Skeletal muscle tissue (tissue), 4 donors: Measurements from ENCODE around the gene SLC5A10. TPM values are rescaled to one million over a fixed set of nuclear protein-coding genes. Genes with fewer than 3 reads are reported as not detected.

Experiments
- H3K27ac ChIP-seq: one replicate; pipeline ENCODE4 v1.7.0; 2013; ENCODE audit warnings: mild to moderate bottlenecking, low read depth, low read length, inconsistent platforms
- H3K27me3 ChIP-seq, 3 donors: one replicate each; pipeline ENCODE4 v1.7.0; 2013; ENCODE audit warnings: low read length in 3 of 3; ENCODE audit not compliant: control insufficient read depth in 3 of 3, insufficient read depth in 3 of 3
- H3K36me3 ChIP-seq, 3 donors: one replicate each; pipeline ENCODE4 v1.7.0; 2013; ENCODE audit warnings: low read length in 3 of 3; ENCODE audit not compliant: control insufficient read depth in 3 of 3, insufficient read depth in 3 of 3
- H3K4me1 ChIP-seq, 3 donors: one replicate each; pipeline ENCODE4 v1.7.0; 2013; ENCODE audit warnings: low read length in 3 of 3, mild to moderate bottlenecking in 3 of 3; ENCODE audit not compliant: control insufficient read depth in 3 of 3, insufficient read depth in 3 of 3
- H3K4me3 ChIP-seq, 3 donors: one replicate each; pipeline ENCODE4 v1.7.0; 2013; ENCODE audit warnings: low read length in 3 of 3
- H3K9ac ChIP-seq, 3 donors: one replicate each; pipeline ENCODE4 v1.7.0; 2013; ENCODE audit warnings: low read length in 3 of 3, mild to moderate bottlenecking in 3 of 3, moderate library complexity in 2 of 3, low read depth in 1 of 3
- H3K9me3 ChIP-seq, 3 donors: one replicate each; pipeline ENCODE4 v1.7.0; 2013; ENCODE audit warnings: low read length in 3 of 3; ENCODE audit not compliant: control insufficient read depth in 3 of 3
- total RNA-seq: library from RNA; depleted of rRNA; stranded (reverse); fragments of >200 nt; gene quantifications from one replicate; pipeline ENCODE4 v1.2.3, GENCODE V29; 2014
- donor health status: Osteomylitis.

SLC5A10 gene
- total RNA-seq, 1 donor from 2014 or later: not detected

DNA sequence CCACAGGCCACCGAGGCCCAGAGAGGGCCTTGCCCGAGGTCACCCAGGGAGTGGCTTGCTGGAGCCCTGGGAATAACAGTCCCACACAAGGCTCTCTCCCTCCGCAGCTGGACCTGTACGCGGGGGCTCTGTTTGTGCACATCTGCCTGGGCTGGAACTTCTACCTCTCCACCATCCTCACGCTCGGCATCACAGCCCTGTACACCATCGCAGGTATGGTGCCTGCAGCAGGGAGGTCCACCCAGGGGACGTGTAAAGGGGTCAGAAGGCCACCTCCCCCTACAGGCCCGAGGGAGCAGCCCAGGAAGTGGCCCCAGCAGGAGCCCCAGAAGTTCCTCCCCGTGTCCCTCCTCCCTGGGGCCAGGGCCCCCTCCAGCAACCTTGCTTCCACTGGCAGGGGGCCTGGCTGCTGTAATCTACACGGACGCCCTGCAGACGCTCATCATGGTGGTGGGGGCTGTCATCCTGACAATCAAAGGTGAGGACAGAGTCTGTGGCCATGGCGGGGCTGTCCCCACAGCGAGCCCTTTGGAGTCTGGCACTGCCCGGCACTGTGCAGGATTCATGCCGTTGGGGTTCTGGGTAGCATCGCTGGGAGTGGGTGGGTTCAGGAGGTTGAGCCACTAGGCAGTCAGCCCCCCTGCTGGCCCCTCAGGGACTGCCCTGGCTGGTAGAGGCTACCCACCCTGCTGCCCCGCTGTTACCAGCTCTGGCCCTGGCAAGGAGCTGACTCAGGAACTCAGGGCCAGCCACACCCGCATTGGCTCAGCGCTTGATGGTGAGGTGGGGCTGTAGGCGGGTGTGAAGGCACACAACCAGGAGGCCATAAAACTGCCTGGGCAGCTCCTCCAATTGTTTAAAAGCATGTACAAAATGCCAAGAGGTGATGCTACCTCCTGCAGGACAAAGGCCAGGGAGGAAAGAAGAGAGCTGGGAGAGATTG, 17.3 kb downstream of the SLC5A10 start:
- H3K9ac ChIP-seq: peak overlapping the region in 1 of 3 donors; percentile 40
- H3K27ac ChIP-seq: no peak overlapping the region
- peaks cover 12 to 19% (median 17%) of the 10 kb centered on the region in 3 donors for H3K4me1 ChIP-seq
- no peaks in the 10 kb centered on the region for H3K9me3 ChIP-seq
- no peak overlapping the region for H3K4me3 ChIP-seq
- no peaks in the 10 kb centered on the region for H3K36me3 ChIP-seq
- no peaks in the 10 kb centered on the region for H3K27me3 ChIP-seq

DNA sequence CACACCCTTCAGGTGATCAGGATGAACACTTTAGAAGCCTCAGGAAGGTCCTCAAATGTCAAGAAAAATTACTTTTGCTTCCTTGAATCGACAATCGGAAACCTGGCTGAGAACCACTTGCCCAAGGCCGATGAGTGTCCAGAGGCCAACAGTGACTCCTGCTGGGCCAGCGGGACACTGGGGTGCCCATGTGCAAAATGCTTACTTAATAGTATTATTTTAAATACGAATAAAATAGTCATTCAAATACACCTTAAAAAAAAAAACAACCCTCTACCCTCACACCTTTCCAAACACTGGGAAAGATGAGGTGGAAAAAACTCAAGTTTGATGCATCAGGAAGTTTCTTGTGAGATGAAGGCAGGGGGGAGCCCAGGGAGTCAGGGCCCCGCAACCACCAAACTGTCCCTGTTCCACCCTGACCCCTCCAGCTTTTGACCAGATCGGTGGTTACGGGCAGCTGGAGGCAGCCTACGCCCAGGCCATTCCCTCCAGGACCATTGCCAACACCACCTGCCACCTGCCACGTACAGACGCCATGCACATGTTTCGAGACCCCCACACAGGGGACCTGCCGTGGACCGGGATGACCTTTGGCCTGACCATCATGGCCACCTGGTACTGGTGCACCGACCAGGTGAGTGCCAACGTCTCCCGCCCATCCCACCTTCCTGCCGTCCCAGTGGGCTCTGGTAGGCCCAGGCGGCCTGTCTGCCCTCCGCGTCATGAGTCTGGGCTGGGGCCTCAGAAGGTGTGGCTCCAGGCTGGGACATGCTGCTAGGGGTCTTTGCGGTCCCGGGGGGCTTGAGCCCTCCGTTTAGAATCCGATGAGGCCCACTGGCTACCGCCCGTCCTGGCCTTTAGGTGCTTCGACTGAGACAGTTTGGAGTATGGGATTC, 18.9 kb downstream of the SLC5A10 start:
- Histone ChIP-seq H3K9ac (no peak overlapping the region), H3K36me3 (no peaks in the 10 kb centered on the region), H3K4me3 (no peak overlapping the region), H3K9me3 (no peaks in the 10 kb centered on the region), H3K4me1 (peaks cover 12 to 19% (median 17%) of the 10 kb centered on the region in 3 donors), H3K27me3 (no peaks in the 10 kb centered on the region), H3K27ac (no peak overlapping the region)

DNA sequence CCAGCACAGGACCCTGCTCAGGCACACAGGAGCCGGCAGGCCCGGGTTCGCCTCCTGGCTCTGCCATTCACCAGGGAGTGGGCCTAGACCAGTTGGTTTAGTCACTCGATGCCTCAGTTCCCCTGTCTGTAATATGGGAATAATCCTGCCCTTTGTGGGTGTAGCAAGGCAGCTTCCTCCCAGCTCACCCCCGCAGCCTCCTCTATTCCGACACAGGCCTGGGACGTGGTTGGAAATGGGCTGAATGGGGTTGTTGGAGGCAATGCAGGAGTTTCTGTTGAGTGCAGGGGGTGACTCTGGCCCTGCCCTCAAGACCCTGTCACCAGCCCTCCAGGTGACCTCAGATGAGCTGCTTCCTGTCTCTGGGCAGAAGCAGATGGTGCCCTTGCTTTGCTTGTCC, 19.8 kb downstream of the SLC5A10 start:
- no peaks in the 10 kb centered on the region for H3K36me3 ChIP-seq
- H3K27ac ChIP-seq: no peak overlapping the region
- no peak overlapping the region for H3K9ac ChIP-seq
- H3K9me3 ChIP-seq: no peaks in the 10 kb centered on the region
- H3K27me3 ChIP-seq: no peaks in the 10 kb centered on the region
- H3K4me1 ChIP-seq: peaks cover 12 to 19% (median 15%) of the 10 kb centered on the region in 3 donors
- H3K4me3 ChIP-seq: no peak overlapping the region

DNA sequence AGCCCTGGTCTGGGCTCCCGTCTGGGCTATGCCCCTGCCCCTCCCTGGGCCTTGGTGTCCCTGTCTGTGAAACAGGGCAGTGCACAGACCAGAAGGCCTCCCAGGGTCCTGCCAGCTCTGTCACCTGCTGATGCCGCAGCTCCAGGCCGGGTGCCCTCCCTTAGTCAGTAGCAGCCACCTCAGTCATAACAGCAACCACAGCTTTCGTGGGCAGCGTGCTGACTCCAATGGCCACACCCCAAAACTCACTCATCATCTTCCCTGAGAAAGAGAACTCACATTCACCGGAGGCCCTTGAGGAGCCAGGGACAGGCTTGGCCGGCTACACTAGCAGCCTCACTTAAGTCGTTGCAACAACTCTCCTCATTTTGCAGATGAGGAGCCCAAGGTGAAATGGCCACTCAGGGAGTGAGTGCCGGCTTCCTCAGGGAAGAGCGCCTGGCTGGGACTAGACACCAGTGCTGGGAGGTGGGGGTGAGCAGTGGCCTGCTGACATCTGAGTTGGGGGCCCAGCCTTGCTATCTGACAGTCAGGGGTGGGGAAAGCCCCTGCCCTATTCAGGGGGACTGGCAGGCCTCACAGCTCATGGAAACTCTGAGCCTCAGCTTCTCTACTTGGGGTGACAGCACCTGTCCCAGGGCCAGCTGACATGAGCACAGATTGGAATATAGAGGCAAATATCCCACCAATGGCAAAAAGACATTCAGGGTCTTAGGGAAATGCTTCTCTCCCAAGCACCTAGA, 22.6 kb downstream of the SLC5A10 start:
- H3K4me1 ChIP-seq: no peaks in the 10 kb centered on the region
- H3K36me3 ChIP-seq: no peaks in the 10 kb centered on the region
- no peak overlapping the region for H3K4me3 ChIP-seq
- H3K27ac ChIP-seq: no peak overlapping the region
- H3K9me3 ChIP-seq: no peaks in the 10 kb centered on the region
- no peaks in the 10 kb centered on the region for H3K27me3 ChIP-seq
- no peak overlapping the region for H3K9ac ChIP-seq

DNA sequence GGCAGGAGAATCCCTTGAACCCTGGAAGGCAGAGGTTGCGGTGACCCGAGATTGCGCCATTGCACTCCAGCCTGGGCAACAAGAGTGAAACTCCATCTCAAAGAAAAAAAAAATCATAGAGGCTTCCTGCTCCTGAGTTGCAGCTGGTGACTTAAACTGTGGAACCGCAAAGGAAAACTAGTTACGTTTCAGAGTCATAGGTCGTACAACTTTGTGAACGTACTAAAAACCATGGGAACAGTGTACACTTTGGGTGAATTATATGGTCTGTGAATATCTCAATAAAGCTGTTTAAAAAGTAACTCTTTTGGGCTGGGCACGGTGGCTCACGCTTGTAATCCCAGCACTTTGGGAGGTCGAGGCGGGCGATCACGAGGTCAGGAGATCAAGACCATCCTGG, 23.6 kb downstream of the SLC5A10 start:
- no peaks in the 10 kb centered on the region for H3K4me1 ChIP-seq
- H3K9ac ChIP-seq: no peak overlapping the region
- no peak overlapping the region for H3K27ac ChIP-seq
- no peaks in the 10 kb centered on the region for H3K36me3 ChIP-seq
- H3K9me3 ChIP-seq: no peaks in the 10 kb centered on the region
- no peak overlapping the region for H3K4me3 ChIP-seq
- no peaks in the 10 kb centered on the region for H3K27me3 ChIP-seq

DNA sequence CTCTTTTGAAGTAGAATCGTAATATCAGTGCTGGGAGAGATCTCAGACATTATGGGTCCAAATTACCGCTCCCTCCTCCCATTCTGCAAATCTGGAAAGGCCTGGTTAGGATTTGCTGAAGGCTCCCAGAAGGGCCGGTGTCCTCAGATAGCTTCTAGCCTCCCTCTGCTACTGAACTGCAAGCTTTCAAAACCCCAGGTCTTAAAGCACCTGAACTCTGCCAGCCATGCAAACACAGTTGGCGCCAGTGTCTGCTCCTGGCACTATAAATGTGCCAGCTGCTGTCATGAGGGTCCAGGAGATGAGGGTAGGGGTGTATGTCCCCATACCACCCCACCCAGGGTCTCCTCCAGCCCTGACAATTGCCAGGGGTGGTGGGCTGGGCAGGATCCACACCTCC, 24.2 kb downstream of the SLC5A10 start:
- no peaks in the 10 kb centered on the region for H3K4me1 ChIP-seq
- H3K27ac ChIP-seq: no peak overlapping the region
- no peaks in the 10 kb centered on the region for H3K9me3 ChIP-seq
- no peaks in the 10 kb centered on the region for H3K27me3 ChIP-seq
- H3K4me3 ChIP-seq: no peak overlapping the region
- no peak overlapping the region for H3K9ac ChIP-seq
- H3K36me3 ChIP-seq: no peaks in the 10 kb centered on the region

DNA sequence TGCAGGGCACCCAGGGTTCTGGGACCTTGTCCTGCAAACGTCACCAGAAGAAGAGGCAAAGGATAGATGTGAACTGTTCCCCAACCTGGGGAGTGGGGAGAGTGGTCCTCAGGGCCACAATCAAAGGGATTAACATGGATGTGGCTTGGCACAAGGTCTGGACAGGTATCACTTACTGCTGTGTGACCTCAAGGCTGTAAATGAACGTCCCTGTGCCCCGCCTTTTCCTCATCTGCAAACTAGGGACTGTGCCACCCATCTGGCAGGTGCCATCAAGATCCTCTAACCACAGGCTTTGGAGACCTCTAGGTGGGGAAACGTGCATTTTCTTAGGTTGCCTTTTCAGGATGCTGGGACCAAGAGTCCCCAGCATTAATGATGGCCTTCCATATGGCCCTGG, 25.1 kb downstream of the SLC5A10 start:
- H3K9me3 ChIP-seq: no peaks in the 10 kb centered on the region
- no peak overlapping the region for H3K9ac ChIP-seq
- H3K27ac ChIP-seq: no peak overlapping the region
- no peaks in the 10 kb centered on the region for H3K4me1 ChIP-seq
- H3K27me3 ChIP-seq: no peaks in the 10 kb centered on the region
- no peaks in the 10 kb centered on the region for H3K36me3 ChIP-seq
- no peak overlapping the region for H3K4me3 ChIP-seq

DNA sequence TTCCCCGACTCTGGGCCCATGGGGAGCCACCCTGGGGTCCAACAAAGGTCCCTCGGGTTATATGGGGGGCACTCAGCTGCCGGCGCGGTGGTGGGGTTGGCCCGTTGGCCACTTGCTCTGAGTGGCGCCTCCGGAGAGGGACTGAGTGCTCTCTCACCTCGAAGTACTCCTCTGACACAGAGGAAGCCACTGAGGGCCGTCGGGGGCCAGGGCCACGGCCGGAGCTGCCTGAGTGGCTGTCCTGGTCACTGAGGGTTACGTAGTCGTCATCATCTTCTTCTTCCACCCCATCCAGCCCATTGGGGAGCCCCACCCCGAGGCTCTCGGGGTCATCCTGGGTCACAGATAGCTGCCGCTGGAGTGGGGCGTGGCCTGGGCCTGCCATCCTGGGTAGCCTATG, 25.7 kb downstream of the SLC5A10 start:
- H3K27me3 ChIP-seq: no peaks in the 10 kb centered on the region
- H3K9me3 ChIP-seq: no peaks in the 10 kb centered on the region
- no peak overlapping the region for H3K9ac ChIP-seq
- no peaks in the 10 kb centered on the region for H3K36me3 ChIP-seq
- H3K4me1 ChIP-seq: no peaks in the 10 kb centered on the region
- no peak overlapping the region for H3K4me3 ChIP-seq
- no peak overlapping the region for H3K27ac ChIP-seq

DNA sequence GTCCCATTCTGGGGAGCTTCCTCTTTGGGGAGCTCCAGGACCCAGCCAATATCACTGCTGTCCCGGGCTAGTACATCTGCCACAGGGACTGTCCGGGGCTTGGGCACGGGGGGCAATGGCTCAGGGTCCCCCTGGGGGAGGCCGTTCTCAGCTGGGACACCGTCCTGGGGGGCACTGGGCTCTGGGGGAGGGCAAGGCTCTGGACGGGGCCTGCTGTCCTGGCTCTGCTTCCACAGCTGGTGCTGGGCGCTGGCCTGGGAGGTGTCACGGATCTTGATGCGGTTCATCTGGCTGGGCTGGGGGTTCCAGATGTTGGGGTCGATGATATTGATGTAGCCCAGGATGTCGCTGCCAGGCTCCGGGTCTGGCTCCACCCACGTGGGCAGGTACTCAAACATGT, 26.1 kb downstream of the SLC5A10 start:
- Histone ChIP-seq H3K27me3 (no peaks in the 10 kb centered on the region), H3K9me3 (no peaks in the 10 kb centered on the region), H3K4me1 (no peaks in the 10 kb centered on the region), H3K9ac (no peak overlapping the region), H3K36me3 (no peaks in the 10 kb centered on the region), H3K4me3 (no peak overlapping the region), H3K27ac (no peak overlapping the region)
